CD4-positive, alpha-beta T cell treated with Interleukin-15 for 4 hours (primary cell): Measurements from ENCODE around the gene N4BP2.

Experiments
- DNase-seq: peaks from one replicate; pipeline ENCODE4 v3.0.0-alpha.2; 2020; ENCODE audit warnings: low spot score

The N4BP2 gene

GRCh38 chr4:40152637-40153036 lies 96.0 kb downstream of the N4BP2 start:
- peak; percentile 52 for DNase-seq

- no peak for DNase-seq
Observed at GRCh38 chr4:40157436-40157835, 100.8 kb downstream of the N4BP2 start.

GRCh38 chr4:40160258-40160657 lies 103.6 kb downstream of the N4BP2 start:
- no peak for DNase-seq

GRCh38 chr4:40164459-40164858 lies 107.8 kb downstream of the N4BP2 start:
- no peak for DNase-seq

- no peak for DNase-seq
Observed at GRCh38 chr4:40165916-40166315, 109.3 kb downstream of the N4BP2 start.

- DNase-seq, result no peak
Observed at GRCh38 chr4:40168070-40168469, 111.4 kb downstream of the N4BP2 start.

- DNase-seq, result no peak
Observed at GRCh38 chr4:40170588-40170987, 113.9 kb downstream of the N4BP2 start.

GRCh38 chr4:40173470-40173875 lies 116.8 kb downstream of the N4BP2 start:
- no peak for DNase-seq

- no peak for DNase-seq
Observed at GRCh38 chr4:40176602-40177001, 120.0 kb downstream of the N4BP2 start.

GRCh38 chr4:40177591-40177990 lies 120.9 kb downstream of the N4BP2 start:
- DNase-seq, result no peak

- no peak for DNase-seq
Observed at GRCh38 chr4:40178672-40179071, 122.0 kb downstream of the N4BP2 start.

GRCh38 chr4:40179360-40179759 lies 122.7 kb downstream of the N4BP2 start:
- no peak for DNase-seq

- DNase-seq, result no peak
Observed at GRCh38 chr4:40180356-40180755, 123.7 kb downstream of the N4BP2 start.

- no peak for DNase-seq
Observed at GRCh38 chr4:40182001-40182400, 125.4 kb downstream of the N4BP2 start.

GRCh38 chr4:40182954-40183353 lies 126.3 kb downstream of the N4BP2 start:
- no peak for DNase-seq

- no peak for DNase-seq
Observed at GRCh38 chr4:40183615-40184411, 127.2 kb downstream of the N4BP2 start.

GRCh38 chr4:40185830-40186664 lies 129.4 kb downstream of the N4BP2 start:
- no peak for DNase-seq

GRCh38 chr4:40186665-40187014 lies 130.0 kb downstream of the N4BP2 start:
- DNase-seq, result no peak

GRCh38 chr4:40187386-40187906 lies 130.8 kb downstream of the N4BP2 start:
- DNase-seq, result no peak

- no peak for DNase-seq
Observed at GRCh38 chr4:40190019-40190418, 133.4 kb downstream of the N4BP2 start.

- DNase-seq, result no peak
Observed at GRCh38 chr4:40190465-40190864, 133.8 kb downstream of the N4BP2 start.

- DNase-seq, result no peak
Observed at GRCh38 chr4:40190880-40191815, 134.5 kb downstream of the N4BP2 start.
